ENCODE data around the gene CD8B. TPM values are rescaled to one million over a fixed set of nuclear protein-coding genes. Genes with fewer than 3 reads are reported as not detected.
A peak's percentile ranks its signal among the peaks of the same experiment; 100 is the strongest.

The CD8B gene
- total and polyA plus RNA-seq, 2 of the 8 experiments (the other 6 are each of a cell fraction or from before 2014, with no cell fraction given) = 0.35 to 0.63 TPM

- TF ChIP-seq CBX8 (IDR thresholded peaks at IDR 0.05; ENCODE audit: borderline replicate concordance, low read depth, low read length) = no peak
- no peak; the same call in 1 of the 2 replicates for TF ChIP-seq GABPA (IDR thresholded peaks at IDR 0.05; ENCODE audit: borderline replicate concordance, insufficient read depth, low read length)
- TF ChIP-seq KDM4A (IDR thresholded peaks at IDR 0.05; ENCODE audit: low read depth, low read length, severe bottlenecking) = peak; percentile 98
- TF ChIP-seq HDAC2 (IDR thresholded peaks at IDR 0.05; ENCODE audit: borderline replicate concordance in 1 of 2, low read depth in 2 of 2, low read length in 2 of 2) = no peak; a peak in 1 of 4 replicates
- no peak for TF ChIP-seq JUND (IDR thresholded peaks at IDR 0.05; ENCODE audit: low read length)
- TF ChIP-seq SAP30 (IDR thresholded peaks at IDR 0.05; ENCODE audit: insufficient read depth, insufficient replicate concordance, low read length) = peak; percentile 30
- peak; percentile 96 for TF ChIP-seq E2F6 (IDR thresholded peaks at IDR 0.05)
- no peak for TF ChIP-seq FOSL1 (IDR thresholded peaks at IDR 0.05; ENCODE audit: insufficient read depth, low read depth, low read length)
- TF ChIP-seq CHD2 (IDR thresholded peaks at IDR 0.05; ENCODE audit: low read length) = peak; percentile 50; the same call in 1 of the 2 replicates
These were observed 54.0 kb downstream of the CD8B start (continued) for GRCh38 chr2:86807468-86808275.

All from H1 (cell line).